ENCODE results near the gene FAM107B. TPM values are rescaled to one million over a fixed set of nuclear protein-coding genes. Genes with fewer than 3 reads are reported as not detected.

Gene FAM107B
- total RNA-seq, 1 donor: 30.0 TPM

DNA sequence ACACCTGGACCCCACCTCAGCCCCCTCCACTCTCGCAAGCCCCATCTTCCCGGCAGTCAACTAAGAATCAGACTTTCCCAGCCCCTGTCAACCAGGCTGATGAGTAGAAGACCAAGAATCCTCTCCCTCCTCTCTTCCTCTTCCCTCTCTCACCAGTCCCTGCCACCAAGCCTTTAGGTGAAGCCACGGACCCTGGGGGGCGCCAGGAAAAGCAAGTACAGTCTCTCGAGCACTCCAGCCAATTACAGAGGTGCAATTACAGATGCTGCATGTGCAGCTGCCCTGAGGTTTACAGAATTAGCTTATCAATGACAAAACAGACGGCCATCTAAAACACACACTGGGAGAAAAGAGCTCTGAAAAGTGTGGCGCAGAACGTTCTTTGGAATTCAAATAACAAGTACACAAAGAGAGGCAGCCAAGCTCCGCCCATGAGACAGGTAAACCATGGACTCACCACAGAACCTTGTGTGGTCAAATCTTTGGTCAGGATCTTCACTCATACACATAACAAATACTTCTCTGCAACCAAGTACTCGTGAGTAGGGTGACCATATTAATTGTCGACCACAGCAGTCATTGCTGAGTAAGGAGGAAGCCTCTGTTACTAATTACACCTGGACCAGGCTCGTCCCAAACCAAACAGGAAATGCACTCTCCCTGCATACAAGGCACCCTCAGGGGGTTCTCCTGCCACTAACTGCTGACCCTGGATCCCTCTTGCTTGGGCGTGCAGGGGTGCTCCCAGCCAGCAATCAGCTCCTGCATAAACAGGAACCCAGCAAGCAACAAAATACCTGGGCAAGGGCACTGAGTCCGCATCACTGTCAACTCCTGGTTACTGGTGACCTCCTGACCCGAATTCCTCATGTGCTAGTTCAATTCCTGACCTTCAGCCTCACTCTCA is 189.2 kb downstream of the FAM107B start:
- Histone ChIP-seq H4K20me1 (ENCODE audit: insufficient read depth, low read length) (no peaks in the 10 kb centered on the region), H3K27ac (ENCODE audit: low read depth, low read length) (no peak overlapping the region), H3K4me2 (ENCODE audit: insufficient read depth, low read length) (no peak overlapping the region), H3K27me3 (ENCODE audit: insufficient read depth, low read length) (no peaks in the 10 kb centered on the region), H3K79me2 (ENCODE audit: insufficient read depth, low read length) (peaks cover 60% of the 10 kb centered on the region), H3K36me3 (ENCODE audit: insufficient read depth, low read length) (no peaks in the 10 kb centered on the region), H3K4me1 (ENCODE audit: insufficient read depth, low read length) (peaks cover 16% of the 10 kb centered on the region), H3K4me3 (ENCODE audit: insufficient read depth, low read length) (no peak overlapping the region), H3K9me3 (ENCODE audit: low read depth, low read length) (no peaks in the 10 kb centered on the region), H2AFZ (ENCODE audit: low read length) (no peak overlapping the region)
- TF ChIP-seq, protein P1, sequence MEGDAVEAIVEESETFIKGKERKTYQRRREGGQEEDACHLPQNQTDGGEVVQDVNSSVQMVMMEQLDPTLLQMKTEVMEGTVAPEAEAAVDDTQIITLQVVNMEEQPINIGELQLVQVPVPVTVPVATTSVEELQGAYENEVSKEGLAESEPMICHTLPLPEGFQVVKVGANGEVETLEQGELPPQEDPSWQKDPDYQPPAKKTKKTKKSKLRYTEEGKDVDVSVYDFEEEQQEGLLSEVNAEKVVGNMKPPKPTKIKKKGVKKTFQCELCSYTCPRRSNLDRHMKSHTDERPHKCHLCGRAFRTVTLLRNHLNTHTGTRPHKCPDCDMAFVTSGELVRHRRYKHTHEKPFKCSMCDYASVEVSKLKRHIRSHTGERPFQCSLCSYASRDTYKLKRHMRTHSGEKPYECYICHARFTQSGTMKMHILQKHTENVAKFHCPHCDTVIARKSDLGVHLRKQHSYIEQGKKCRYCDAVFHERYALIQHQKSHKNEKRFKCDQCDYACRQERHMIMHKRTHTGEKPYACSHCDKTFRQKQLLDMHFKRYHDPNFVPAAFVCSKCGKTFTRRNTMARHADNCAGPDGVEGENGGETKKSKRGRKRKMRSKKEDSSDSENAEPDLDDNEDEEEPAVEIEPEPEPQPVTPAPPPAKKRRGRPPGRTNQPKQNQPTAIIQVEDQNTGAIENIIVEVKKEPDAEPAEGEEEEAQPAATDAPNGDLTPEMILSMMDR (IDR thresholded peaks at IDR 0.05; ENCODE audit: extremely low read depth, low read depth, low read length): no peak
- no peak for DNase-seq (ENCODE audit: insufficient read length, low spot score, missing footprints)

DNA sequence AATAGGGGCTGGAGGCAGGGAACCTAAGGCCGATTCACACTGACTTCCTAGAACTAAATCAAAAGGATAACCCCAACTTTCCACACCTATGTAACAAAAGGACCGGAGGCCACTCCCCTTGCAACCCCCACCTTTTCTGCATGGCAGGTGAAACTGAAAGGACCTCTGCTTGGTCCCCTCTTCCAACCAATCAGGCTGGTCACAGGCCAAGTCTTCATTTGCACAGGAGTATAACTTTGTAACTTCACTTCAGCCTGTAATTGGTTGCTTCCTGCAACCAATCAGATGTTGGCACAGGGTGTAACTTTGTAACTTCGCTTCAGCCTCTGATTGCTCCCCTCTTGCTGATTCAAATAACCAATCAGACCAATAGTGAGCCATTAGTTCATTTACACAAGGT is 190.0 kb downstream of the FAM107B start:
- Histone ChIP-seq H3K36me3 (ENCODE audit: insufficient read depth, low read length) (no peaks in the 10 kb centered on the region), H3K27me3 (ENCODE audit: insufficient read depth, low read length) (no peaks in the 10 kb centered on the region), H2AFZ (ENCODE audit: low read length) (no peak overlapping the region), H3K27ac (ENCODE audit: low read depth, low read length) (no peak overlapping the region), H3K4me3 (ENCODE audit: insufficient read depth, low read length) (no peak overlapping the region), H3K9me3 (ENCODE audit: low read depth, low read length) (no peaks in the 10 kb centered on the region), H3K4me1 (ENCODE audit: insufficient read depth, low read length) (peaks cover 16% of the 10 kb centered on the region), H3K79me2 (ENCODE audit: insufficient read depth, low read length) (peaks cover 57% of the 10 kb centered on the region), H4K20me1 (ENCODE audit: insufficient read depth, low read length) (no peaks in the 10 kb centered on the region), H3K4me2 (ENCODE audit: insufficient read depth, low read length) (no peak overlapping the region)
- no peak for DNase-seq (ENCODE audit: insufficient read length, low spot score, missing footprints)
- TF ChIP-seq, protein P1 (IDR thresholded peaks at IDR 0.05; ENCODE audit: extremely low read depth, low read depth, low read length): no peak

DNA sequence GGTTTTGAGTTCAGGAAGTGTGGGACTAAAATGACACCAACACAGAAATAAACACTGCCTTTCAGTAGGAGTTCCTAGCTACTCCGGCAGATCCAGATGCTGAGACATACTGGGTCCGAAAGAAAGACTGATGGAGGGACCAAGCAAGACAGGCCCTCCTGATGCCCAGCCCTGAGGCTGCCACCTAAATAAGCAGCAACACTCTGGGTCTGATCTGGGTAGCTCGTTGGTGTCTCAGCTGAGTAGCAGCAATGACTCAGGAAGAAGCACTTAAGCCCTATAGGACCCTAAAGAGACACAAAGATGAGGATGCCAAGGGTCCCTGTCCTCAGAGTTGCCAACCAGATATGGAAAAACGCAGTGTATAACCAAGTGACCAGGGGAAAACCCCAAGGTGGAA is 190.7 kb downstream of the FAM107B start:
- Histone ChIP-seq H3K4me3 (ENCODE audit: insufficient read depth, low read length) (no peak overlapping the region), H3K27me3 (ENCODE audit: insufficient read depth, low read length) (no peaks in the 10 kb centered on the region), H3K27ac (ENCODE audit: low read depth, low read length) (no peak overlapping the region), H3K79me2 (ENCODE audit: insufficient read depth, low read length) (peaks cover 57% of the 10 kb centered on the region), H2AFZ (ENCODE audit: low read length) (no peak overlapping the region), H4K20me1 (ENCODE audit: insufficient read depth, low read length) (no peaks in the 10 kb centered on the region), H3K4me2 (ENCODE audit: insufficient read depth, low read length) (no peak overlapping the region), H3K4me1 (ENCODE audit: insufficient read depth, low read length) (peaks cover 19% of the 10 kb centered on the region), H3K9me3 (ENCODE audit: low read depth, low read length) (no peaks in the 10 kb centered on the region), H3K36me3 (ENCODE audit: insufficient read depth, low read length) (no peaks in the 10 kb centered on the region)
- TF ChIP-seq, protein P1 (IDR thresholded peaks at IDR 0.05; ENCODE audit: extremely low read depth, low read depth, low read length): no peak
- no peak for DNase-seq (ENCODE audit: insufficient read length, low spot score, missing footprints)

DNA sequence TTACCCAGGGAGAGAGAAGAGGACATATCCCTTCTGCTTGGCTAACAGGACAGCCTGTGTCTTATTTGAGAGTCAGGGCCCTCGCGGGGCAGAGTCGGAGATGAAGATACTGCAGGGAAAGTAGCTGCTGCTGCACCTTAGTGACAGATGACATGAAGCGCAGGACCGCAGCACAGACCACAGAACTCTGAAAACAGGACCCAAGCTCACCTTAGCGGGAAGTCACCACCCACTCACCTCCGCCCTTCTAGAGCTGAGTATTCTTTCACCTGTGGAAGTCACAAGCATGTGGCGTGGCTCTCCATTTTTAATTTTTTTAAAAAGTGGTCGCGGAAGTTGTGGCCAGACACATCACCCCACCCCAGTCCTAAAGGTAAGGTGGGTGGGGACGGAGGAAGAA is 191.4 kb downstream of the FAM107B start:
- H3K27me3 ChIP-seq (ENCODE audit: insufficient read depth, low read length): no peaks in the 10 kb centered on the region
- no peak for DNase-seq (ENCODE audit: insufficient read length, low spot score, missing footprints)
- H3K79me2 ChIP-seq (ENCODE audit: insufficient read depth, low read length): peaks cover 57% of the 10 kb centered on the region
- no peak overlapping the region for H3K4me2 ChIP-seq (ENCODE audit: insufficient read depth, low read length)
- H3K4me1 ChIP-seq (ENCODE audit: insufficient read depth, low read length): peaks cover 16% of the 10 kb centered on the region
- H3K9me3 ChIP-seq (ENCODE audit: low read depth, low read length): no peaks in the 10 kb centered on the region
- no peak overlapping the region for H2AFZ ChIP-seq (ENCODE audit: low read length)
- H3K27ac ChIP-seq (ENCODE audit: low read depth, low read length): no peak overlapping the region
- no peak overlapping the region for H3K4me3 ChIP-seq (ENCODE audit: insufficient read depth, low read length)
- TF ChIP-seq, protein P1 (IDR thresholded peaks at IDR 0.05; ENCODE audit: extremely low read depth, low read depth, low read length): no peak
- no peaks in the 10 kb centered on the region for H3K36me3 ChIP-seq (ENCODE audit: insufficient read depth, low read length)
- H4K20me1 ChIP-seq (ENCODE audit: insufficient read depth, low read length): no peaks in the 10 kb centered on the region

All from osteoblast (primary cell).